Measurements from ENCODE around the gene SPOCK3.
A peak's percentile ranks its signal among the peaks of the same experiment; 100 is the strongest.
"Not testable (repeated sequence)": the region's sequence is repeated elsewhere in the genome, so short reads cannot be mapped to it uniquely, and the experiment has no call there.

The SPOCK3 gene

GRCh38 chr4:167031534-167032156 lies 202.6 kb downstream of the SPOCK3 start:
- DNase-seq: no peak

- no peak for DNase-seq
Measured at GRCh38 chr4:167028976-167029375, 205.3 kb downstream of the SPOCK3 start.

GRCh38 chr4:167025670-167026069 lies 208.6 kb downstream of the SPOCK3 start:
- DNase-seq: no peak

GRCh38 chr4:167023364-167023925 lies 210.8 kb downstream of the SPOCK3 start:
- DNase-seq: no peak

GRCh38 chr4:167021545-167022155 lies 212.6 kb downstream of the SPOCK3 start:
- peak; percentile 4 for DNase-seq

GRCh38 chr4:167020410-167020809 lies 213.9 kb downstream of the SPOCK3 start:
- DNase-seq: no peak

- no peak for DNase-seq
Measured at GRCh38 chr4:167014944-167015343, 219.3 kb downstream of the SPOCK3 start.

GRCh38 chr4:167003326-167003725 lies 231.0 kb downstream of the SPOCK3 start:
- no peak for DNase-seq

- no peak for DNase-seq
Measured at GRCh38 chr4:167000141-167000852, 234.0 kb downstream of the SPOCK3 start.

GRCh38 chr4:166996216-166996615 lies 238.1 kb downstream of the SPOCK3 start:
- no peak for DNase-seq

- DNase-seq: no peak
Measured at GRCh38 chr4:166994686-166995085, 239.6 kb downstream of the SPOCK3 start.

GRCh38 chr4:166991006-166991561 lies 243.2 kb downstream of the SPOCK3 start:
- no peak for DNase-seq

- DNase-seq: no peak
Measured at GRCh38 chr4:166989886-166990285, 244.4 kb downstream of the SPOCK3 start.

GRCh38 chr4:166987026-166987425 lies 247.3 kb downstream of the SPOCK3 start:
- DNase-seq: no peak

GRCh38 chr4:166981847-166982246 lies 252.4 kb downstream of the SPOCK3 start:
- no peak for DNase-seq

GRCh38 chr4:166980419-166980818 lies 253.9 kb downstream of the SPOCK3 start:
- no peak for DNase-seq

- DNase-seq: no peak
Measured at GRCh38 chr4:166977596-166977995, 256.7 kb downstream of the SPOCK3 start.

GRCh38 chr4:166972071-166972470 lies 262.2 kb downstream of the SPOCK3 start:
- DNase-seq: no peak

GRCh38 chr4:166968219-166968618 lies 266.1 kb downstream of the SPOCK3 start:
- DNase-seq: not testable (repeated sequence)

GRCh38 chr4:166965562-166965961 lies 268.7 kb downstream of the SPOCK3 start:
- DNase-seq: no peak

- DNase-seq: no peak
Measured at GRCh38 chr4:166957451-166957850, 276.8 kb downstream of the SPOCK3 start.

- no peak for DNase-seq
Measured at GRCh38 chr4:166956484-166956883, 277.8 kb downstream of the SPOCK3 start.

- DNase-seq: no peak
Measured at GRCh38 chr4:166941629-166942028, 292.7 kb downstream of the SPOCK3 start.

GRCh38 chr4:166930464-166930863 lies 303.8 kb downstream of the SPOCK3 start:
- DNase-seq: no peak
